LNCaP clone FGC (cell line): ENCODE data around the gene TDG.
"Not testable (repeated sequence)": the region's sequence is repeated elsewhere in the genome, so short reads cannot be mapped to it uniquely, and the experiment has no call there.

Experiments
- DNase-seq: peaks from one replicate; pipeline ENCODE4 v3.0.0-alpha.2; 2011; ENCODE audit warnings: low read depth
- H3K4me3 ChIP-seq: 2 replicates; pipeline ENCODE4 v1.5.1; 2011; ENCODE audit warnings: mild to moderate bottlenecking, low read depth, low read length, control low read depth
- CTCF ChIP-seq: IDR thresholded peaks from 2 replicates; pipeline ENCODE4 v1.5.1; 2012; ENCODE audit warnings: mild to moderate bottlenecking; ENCODE audit not compliant: control insufficient read depth, insufficient read depth; ENCODE audit errors: extremely low read depth

TDG gene

GRCh38 chr12:104012331-104012730 lies 46.7 kb downstream of the TDG start:
- H3K4me3 ChIP-seq = no peak overlapping the region
- no peak for DNase-seq
- no peak for TF ChIP-seq CTCF

- not testable (repeated sequence) for DNase-seq, H3K4me3 ChIP-seq
These were observed 56.2 kb downstream of the TDG start for GRCh38 chr12:104021862-104022261.

GRCh38 chr12:104022786-104023185 lies 57.1 kb downstream of the TDG start:
- no peak for DNase-seq
- no peak for TF ChIP-seq CTCF
- no peak overlapping the region for H3K4me3 ChIP-seq

- no peak overlapping the region for H3K4me3 ChIP-seq
- no peak for DNase-seq
- TF ChIP-seq CTCF = no peak
These were observed 58.0 kb downstream of the TDG start for GRCh38 chr12:104023710-104024109.

GRCh38 chr12:104024348-104024747 lies 58.7 kb downstream of the TDG start:
- no peak for DNase-seq

GRCh38 chr12:104025771-104026170 lies 60.1 kb downstream of the TDG start:
- H3K4me3 ChIP-seq = no peak overlapping the region
- no peak for DNase-seq
- TF ChIP-seq CTCF = no peak

More at GRCh38 chr12:104024348-104024747, 58.7 kb downstream of the TDG start:
- no peak overlapping the region for H3K4me3 ChIP-seq
- no peak for TF ChIP-seq CTCF

- no peak overlapping the region for H3K4me3 ChIP-seq
- DNase-seq = no peak
These were observed 61.3 kb downstream of the TDG start for GRCh38 chr12:104026841-104027599.

GRCh38 chr12:104030596-104030995 lies 64.9 kb downstream of the TDG start:
- H3K4me3 ChIP-seq = not testable (repeated sequence)

More at GRCh38 chr12:104026841-104027599, 61.3 kb downstream of the TDG start:
- no peak for TF ChIP-seq CTCF

GRCh38 chr12:104036143-104036542 lies 70.5 kb downstream of the TDG start:
- DNase-seq, H3K4me3 ChIP-seq: not testable (repeated sequence)

More at GRCh38 chr12:104030596-104030995, 64.9 kb downstream of the TDG start:
- DNase-seq = not testable (repeated sequence)
